IPS-18c (cell line): ENCODE results near the gene OPTN.

ENCODE experiments used
- H3K4me3 ChIP-seq: 2 replicates; pipeline ENCODE4 v1.7.0; 2013; ENCODE audit warnings: low read depth, mild to moderate bottlenecking, low read length, moderate library complexity; ENCODE audit not compliant: insufficient read depth
- H3K9me3 ChIP-seq: one replicate; pipeline ENCODE4 v1.6.1; 2013; ENCODE audit warnings: mild to moderate bottlenecking, low read length, moderate library complexity; ENCODE audit not compliant: control insufficient read depth, insufficient read depth

Gene OPTN

DNA sequence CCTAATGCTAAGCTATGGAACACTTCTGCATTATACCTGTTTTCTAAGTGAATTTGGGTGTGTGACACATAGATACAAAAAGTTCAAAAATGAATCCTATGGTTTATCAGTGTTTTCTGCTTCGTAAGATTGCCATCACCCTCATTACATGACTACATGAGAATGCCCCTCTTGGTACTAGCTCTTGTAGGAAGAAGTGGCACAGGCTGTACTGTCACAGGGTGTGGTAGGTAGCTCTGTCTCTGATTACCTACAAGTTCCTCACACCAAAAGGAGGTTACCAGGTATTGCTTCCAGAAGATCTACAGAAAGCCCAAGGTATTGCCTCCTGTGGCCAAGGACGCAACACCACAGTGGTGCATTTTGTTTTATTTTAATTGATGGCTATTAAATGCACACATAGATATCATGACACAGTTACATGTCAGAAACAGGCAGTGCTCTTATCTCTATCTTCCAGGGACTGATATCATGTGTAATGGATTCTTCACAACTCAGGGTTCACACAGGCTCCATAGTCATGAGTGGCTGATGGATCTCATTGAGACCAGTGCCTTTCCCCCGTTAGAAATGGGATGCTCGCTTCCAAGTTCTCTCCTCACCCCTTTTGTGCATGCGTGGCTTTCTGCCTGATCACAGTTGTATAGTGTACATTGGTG, 6.6 kb downstream of the OPTN start:
- H3K9me3 ChIP-seq = no peaks in the 10 kb centered on the region
- H3K4me3 ChIP-seq = no peak overlapping the region

DNA sequence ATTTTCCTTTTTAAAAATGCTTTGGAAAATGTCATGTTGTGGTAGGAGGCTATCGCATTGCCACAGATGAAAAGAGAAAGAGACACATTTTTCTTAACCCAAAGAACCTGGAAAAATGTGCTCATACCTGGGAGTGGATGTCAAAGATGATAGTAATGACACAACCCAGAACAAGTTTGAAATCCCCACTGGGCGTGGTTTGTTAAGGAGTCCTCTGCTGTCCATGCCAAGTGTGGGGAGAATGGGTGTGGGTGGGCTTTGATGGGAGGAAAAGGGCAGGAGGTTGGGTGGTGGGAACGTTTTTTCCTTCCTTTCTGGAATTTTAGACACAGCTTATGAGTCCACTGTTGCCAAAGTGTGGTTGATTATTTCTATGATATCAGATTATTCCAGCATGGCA, 10.9 kb downstream of the OPTN start:
- Histone ChIP-seq H3K9me3 (no peaks in the 10 kb centered on the region), H3K4me3 (no peak overlapping the region)

DNA sequence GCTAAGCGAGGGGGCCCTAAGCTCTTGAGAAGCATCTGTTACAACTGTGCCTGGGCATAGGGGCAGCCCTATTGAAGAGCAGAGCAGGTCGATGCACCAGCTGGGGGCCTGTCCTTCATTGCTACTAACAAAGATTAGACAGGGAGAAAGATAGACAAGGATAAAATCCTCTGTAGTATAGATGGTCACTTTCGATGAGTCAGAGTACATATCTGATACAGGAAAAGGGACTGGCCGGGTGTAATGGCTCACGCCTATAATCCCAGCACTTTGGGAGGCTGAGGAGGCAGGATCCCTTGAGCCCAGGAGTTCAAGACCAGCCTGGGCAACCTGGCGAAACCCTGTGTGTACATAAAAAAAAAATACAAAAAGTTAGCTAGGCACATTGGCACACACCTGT, 13.6 kb downstream of the OPTN start:
- Histone ChIP-seq H3K4me3 (no peak overlapping the region), H3K9me3 (no peaks in the 10 kb centered on the region)

DNA sequence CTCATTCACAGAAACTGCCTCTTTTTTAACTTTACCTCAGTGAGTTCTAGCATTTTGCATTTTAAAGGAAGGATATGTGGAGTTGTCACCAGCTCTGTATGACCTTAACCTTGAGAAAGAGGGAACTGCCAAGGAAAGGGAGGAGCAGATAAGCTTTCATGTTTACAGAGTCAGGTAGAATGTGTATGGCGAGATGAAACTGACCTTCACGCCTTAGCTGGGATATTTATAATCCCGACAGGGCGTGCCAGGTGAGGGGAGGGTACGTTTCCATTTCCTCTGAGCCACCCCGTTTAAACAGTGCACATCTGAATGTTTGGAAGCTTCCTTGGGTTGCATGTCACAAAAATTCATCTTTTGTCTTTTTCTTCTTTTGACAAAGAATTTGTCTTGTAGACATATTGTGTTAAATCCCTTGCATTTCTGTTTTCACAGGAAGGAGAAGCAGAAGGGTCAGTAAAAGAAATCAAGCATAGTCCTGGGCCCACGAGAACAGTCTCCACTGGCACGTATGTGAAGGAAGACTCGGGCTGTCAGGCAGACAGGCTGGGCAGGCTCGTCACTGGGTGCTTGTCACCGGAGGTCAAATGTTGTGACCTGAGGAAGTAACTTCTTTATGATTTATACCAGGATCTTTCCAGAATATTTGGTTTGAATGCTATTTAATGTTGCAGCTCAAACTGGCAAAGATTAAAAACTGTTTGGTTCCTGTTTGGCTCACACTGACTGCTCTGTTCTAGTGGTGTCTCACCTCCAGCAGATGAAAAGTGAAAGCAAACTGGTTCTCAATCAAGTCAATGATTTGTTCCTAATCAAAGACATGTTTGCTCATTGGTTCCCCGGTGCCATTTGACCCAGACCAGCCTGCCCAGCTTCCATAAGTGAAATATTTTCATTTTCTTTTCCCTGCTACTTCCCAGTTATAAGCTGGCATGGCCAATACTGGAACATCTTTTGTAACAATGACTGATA, 16.2 kb downstream of the OPTN start:
- no peaks in the 10 kb centered on the region for H3K9me3 ChIP-seq
- no peak overlapping the region for H3K4me3 ChIP-seq

DNA sequence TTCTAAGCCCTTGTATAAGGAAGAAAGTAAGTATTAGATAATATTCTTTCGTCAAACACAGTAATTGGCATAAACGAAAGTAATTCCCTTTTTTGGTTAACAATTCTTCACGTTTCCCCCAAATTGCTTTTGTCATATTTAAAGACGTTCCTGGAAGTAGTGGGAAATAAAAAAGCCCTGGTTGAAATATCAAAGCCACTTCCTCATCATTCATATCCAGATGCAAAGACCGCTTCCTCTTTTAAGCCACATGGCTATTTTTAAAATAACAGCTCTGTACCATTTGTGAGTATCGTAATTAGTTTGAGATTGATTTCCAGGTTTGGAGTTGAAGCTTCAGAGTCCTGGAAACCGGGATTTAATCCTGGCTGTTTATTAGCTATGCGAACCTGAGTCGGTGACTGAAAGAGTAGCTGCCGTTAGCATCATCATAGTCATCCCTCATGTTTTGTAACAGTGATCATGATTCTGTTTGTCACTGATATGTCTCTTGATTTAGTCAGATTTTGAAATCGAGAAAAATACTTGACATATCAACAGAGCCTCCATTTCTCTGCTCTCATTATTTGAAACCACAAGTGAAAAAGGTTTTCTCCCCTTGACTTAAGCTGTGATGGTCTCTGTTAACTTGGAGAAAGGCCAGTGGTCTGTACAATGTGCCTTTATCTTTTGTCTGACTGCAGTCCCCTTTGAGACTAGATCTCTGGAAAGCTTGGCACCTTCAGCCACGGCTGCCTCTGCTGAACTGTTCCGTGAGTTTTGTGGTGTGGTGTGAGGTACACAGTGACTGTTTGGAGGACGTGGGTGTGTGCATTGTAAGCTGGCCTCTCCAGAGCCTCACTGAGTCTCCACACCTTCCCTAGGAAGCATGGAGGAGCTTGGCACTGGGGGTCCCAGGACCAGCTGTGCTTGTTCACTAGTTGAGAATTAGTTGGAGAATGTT, 18.1 kb downstream of the OPTN start:
- Histone ChIP-seq H3K4me3 (no peak overlapping the region), H3K9me3 (no peaks in the 10 kb centered on the region)

DNA sequence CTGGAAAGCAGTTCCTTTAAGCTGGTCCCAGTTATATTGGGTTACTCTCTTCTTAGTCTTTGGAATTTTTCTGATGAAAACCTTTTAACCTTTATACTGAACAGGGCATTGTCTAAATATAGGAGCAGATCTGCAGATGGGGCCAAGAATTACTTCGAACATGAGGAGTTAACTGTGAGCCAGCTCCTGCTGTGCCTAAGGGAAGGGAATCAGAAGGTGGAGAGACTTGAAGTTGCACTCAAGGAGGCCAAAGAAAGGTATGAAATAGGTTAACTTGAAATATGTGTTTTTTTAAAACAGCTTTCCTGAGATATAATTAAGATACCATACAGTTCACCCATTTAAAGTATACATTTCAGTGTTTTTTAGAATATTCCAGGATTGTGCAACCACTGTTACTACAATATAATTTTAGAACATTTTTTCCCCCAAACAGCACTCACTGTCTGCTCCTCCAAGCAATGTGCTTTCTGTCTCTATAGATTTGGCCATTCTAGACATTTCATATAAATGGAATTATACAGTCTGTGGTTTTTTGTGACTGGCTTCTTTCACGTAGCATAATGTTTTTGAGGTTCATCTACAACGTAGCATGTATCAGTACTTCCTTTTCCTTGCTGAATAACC, 18.9 kb downstream of the OPTN start:
- no peaks in the 10 kb centered on the region for H3K9me3 ChIP-seq
- no peak overlapping the region for H3K4me3 ChIP-seq

DNA sequence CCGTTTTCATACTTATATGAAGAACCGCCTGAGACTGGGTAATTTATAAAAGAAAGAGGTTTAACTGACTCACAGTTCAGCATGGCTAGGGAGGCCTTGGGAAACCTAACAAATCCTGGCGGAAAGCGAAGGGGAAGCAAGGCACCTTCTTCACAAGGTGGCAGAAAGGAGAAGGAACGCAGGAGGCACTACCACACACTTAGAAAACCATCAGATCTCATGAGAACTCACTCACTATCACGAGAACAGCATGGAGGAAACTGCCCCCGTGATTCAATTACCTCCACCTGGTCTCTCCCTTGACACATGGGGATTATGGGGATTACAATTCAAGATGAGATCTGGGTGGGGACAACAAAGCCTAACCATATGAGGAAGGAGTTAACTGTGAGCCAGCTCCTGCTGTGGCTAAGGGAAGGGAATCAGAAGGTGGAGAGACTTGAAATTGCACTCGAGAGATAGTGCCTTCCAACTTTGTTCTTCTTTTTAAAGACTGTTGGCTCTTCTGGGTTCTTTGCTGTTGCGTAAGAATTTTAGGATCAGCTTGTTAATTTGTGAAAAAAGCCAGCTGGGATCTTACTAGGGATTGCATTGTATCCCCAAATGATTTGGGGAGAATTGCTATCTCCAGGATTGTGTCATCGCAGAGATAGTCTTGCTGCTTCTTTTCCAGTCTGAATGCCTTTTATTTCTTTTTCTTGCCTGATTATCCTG, 21.0 kb downstream of the OPTN start:
- Histone ChIP-seq H3K9me3 (no peaks in the 10 kb centered on the region), H3K4me3 (no peak overlapping the region)

DNA sequence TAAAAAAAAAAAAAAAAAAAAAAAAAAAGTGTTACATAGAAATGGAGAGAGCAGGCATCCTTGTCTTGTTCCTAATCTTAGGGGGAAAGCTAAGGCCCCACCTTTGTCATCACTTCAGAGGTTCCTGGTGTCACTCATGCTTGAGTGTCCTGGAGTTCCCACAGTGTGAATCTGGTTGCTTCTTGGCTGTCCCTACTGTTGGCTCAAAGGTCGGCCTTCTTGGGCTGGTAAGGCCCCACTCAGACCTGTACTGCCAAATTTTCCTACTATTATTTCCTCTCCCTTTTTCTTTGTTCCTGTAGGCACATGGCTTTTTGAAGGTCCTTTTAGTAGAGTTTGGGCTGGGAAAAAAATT, 21.5 kb downstream of the OPTN start:
- no peaks in the 10 kb centered on the region for H3K9me3 ChIP-seq

DNA sequence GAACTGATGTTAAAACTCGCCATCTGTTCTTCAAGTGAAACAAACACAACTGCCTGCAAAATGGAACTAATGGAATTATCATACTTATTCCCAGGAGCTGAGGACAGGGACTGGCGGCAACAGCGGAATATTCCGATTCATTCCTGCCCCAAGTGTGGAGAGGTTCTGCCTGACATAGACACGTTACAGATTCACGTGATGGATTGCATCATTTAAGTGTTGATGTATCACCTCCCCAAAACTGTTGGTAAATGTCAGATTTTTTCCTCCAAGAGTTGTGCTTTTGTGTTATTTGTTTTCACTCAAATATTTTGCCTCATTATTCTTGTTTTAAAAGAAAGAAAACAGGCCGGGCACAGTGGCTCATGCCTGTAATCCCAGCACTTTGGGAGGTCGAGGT, 36.7 kb downstream of the OPTN start:
- Histone ChIP-seq H3K9me3 (no peaks in the 10 kb centered on the region), H3K4me3 (no peak overlapping the region)

More for the DNA sequence above, 21.5 kb downstream of the OPTN start:
- H3K4me3 ChIP-seq = no peak overlapping the region

DNA sequence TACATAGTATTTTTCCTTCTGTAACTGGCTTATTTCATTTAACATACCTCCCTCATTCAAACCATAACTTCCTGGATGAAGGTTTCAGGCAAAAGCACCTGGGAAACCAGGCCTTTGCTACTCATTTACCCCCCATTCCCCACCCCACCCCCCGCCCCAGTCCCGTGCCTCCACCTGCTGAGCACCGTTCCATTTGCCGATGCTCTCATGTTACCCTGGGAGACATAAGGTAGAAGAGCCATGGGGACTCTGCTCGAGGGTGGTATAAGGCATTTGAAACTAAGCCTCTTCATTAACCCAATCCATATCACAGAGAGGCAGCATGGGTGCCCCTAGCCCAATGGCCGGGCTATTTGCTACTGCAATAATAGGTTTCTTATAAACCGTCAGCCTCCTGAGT, 39.2 kb downstream of the OPTN start:
- H3K4me3 ChIP-seq = no peak overlapping the region
- H3K9me3 ChIP-seq = no peaks in the 10 kb centered on the region

DNA sequence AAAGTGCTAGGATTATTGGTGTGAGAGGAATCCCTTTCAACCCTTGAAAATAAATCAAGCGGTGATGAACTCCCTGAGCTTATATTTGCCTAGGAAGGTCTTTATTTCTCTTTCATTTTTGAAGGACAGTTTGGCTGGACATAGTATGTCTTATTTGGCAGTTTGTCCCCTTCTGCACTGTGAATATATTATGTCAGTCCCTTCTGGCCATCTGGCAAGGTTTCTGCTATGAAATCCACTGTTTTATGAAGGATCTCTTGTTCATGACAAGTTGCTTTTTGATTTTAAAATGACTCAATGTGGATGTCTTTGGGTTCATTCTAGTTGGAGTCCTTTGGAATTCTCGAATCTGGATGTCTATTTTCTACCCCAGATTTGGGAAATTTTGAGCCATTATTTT, 39.7 kb downstream of the OPTN start:
- Histone ChIP-seq H3K9me3 (no peaks in the 10 kb centered on the region), H3K4me3 (no peak overlapping the region)

DNA sequence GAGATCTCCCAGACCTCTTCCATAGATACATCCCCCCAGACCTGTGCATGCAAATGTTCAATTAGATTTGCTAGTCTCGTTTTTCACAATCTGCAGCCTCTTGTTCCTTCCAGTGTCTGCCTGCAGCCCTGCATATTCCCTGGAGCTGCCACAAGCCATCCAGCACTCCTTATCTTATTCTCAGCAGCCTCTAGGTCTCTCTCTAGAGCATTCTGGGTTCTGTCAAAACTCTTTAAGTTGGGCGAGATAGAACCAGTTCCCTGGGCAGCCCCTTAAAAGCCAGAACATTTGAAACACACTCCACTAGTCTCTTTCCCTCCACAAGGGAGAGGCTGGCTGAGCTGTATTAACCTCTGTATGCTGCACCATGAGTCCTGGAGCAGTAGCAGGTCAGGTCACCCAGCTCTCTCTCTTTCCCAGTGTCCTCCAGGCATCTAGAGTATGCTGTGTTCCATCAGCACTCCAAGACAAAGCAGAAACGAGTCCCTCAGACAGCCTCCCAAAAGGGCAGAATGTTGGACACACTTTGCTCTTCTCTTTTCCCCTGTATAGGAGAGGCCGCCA, 40.7 kb downstream of the OPTN start:
- Histone ChIP-seq H3K4me3 (no peak overlapping the region), H3K9me3 (no peaks in the 10 kb centered on the region)

DNA sequence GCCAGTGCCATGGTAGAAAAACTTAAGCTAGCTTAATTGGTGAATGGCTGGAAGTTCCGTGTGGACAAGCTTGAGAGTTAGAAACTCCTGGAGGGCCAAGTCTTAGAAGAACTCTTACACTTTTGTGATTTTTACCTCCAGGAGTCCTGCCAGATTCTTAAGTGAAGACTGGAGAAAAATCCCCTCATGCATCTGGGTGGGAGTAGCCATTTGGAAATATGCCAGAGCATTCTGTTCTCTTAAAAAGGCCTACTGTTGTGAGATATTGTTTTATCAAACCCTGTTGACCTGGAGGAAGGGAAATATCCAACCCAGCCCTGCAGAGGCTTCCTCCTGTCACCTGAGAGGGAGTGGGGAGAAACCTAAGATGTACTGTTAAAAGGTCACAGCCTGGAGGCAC, 43.8 kb downstream of the OPTN start:
- Histone ChIP-seq H3K4me3 (no peak overlapping the region), H3K9me3 (peaks cover 3% of the 10 kb centered on the region)

DNA sequence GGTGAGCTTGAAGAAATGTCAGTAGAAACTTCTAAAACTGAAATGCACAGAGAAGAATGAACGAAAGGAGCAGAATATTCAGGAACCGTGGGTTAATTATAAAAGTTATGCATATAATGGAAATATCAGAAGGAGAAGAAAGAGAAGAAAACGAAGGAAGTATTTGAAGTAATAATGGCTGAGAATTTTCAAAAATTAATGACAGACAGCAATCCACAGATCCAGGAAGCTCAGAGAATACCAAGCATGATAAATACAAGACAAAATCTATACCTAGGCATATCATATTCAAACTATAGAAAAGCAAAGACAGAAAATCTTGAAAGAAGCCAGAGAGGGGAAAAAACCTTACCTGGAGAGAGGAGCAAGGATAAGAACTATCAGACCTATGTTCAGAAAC, 44.9 kb downstream of the OPTN start:
- H3K4me3 ChIP-seq = no peak overlapping the region
- H3K9me3 ChIP-seq = peaks cover 3% of the 10 kb centered on the region

DNA sequence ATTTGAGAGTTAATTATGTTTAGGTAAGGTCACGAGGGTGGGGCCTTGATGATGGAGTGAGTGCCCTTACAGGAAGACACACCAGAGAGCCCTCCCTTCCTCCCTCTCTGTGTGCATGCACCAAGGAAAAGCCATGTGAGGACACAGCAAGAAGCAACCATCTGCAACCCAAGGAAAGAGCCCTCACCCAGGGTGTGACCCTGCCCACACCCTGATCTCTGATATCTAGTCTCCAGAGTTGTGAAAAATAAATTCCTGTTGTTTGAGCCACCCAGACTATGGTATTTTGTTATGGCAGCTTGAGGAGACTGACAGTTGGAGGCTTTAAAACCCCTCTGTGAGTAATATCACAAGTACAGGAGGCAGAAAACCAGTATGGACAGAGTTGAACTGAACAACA, 46.4 kb downstream of the OPTN start:
- Histone ChIP-seq H3K4me3 (no peak overlapping the region), H3K9me3 (peaks cover 3% of the 10 kb centered on the region)

DNA sequence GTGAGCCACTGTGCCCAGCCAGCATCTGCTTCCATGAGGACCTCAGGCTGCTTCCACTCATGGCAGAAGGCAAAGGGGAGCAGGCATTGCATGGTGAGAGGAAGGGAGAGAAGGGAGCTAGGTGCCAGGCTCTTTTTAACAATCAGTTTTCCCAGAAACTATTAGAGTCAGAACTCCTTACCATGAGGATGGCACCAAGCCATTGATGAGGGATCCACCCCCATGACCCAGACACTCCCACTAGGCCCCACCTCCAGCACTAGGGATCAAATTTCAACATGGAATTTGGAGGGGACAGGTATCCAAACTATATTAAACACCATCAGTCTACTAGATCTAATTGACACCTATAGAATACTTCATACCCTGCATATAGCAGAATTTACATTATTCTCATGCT, 47.2 kb downstream of the OPTN start:
- H3K9me3 ChIP-seq = peaks cover 3% of the 10 kb centered on the region
- H3K4me3 ChIP-seq = no peak overlapping the region
